Coronary artery (tissue), 2 donors: Measurements from ENCODE around the gene NAT8L.

Source experiments
- DNase-seq: peaks from one replicate; pipeline ENCODE4 v3.0.0-alpha.2; 2017; ENCODE audit warnings: low spot score
- H3K27ac ChIP-seq, 2 donors: fragments of 200-600 bp; sonication (generic); one replicate each; pipeline ENCODE4 v1.5.1; 2016 to 2019
- H3K4me3 ChIP-seq: fragments of 200-600 bp; sonication (generic); 2 replicates; pipeline ENCODE4 v1.5.1; 2016; ENCODE audit warnings: mild to moderate bottlenecking, moderate library complexity
- CTCF ChIP-seq: fragments of 200-600 bp; sonication (generic); IDR thresholded peaks from one replicate; pipeline ENCODE4 v1.5.1; 2019; ENCODE audit warnings: antibody characterized with exemption

The NAT8L gene

DNA sequence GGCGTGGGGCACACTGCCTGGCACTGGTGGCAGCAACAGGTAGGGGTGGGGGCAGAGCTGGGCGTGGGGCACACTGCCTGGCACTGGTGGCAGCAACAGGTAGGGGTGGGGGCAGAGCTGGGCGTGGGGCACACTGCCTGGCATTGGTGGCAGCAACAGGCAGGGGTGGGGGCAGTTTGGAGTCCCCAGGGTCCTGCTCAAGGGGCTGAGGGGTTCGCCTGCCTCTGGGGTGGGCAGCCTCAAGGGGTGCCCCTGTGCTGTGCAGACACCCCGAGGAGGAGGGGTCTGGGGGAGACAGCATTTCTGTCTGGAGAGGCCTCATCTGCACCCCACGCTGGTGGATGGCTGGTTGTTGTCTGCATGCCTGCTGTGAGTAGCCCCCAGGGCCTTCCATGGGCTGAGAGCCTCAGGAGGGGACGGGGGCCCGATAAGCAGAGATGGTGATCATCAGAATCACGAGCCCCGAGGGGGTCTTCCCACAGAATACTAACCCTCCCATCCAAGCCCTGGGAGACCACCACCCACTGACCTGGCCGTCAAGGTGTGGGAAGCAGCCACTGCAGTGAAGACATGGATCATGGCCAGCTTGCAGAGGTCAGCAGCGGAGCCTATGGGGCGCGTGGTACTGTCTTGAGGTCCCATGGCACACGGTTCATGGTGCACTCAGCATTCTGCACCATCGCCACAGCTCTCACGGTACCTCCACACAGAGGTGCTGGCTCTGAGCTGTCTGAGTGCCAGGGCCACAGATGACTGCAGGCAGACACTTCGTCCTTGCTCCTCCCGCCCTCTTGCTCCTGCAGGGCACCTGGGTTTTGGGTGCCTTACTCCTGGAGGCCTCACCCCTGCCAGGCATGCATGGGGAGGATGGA, 21.5 kb downstream of the NAT8L start:
- TF ChIP-seq CTCF: no peak
- DNase-seq: peak; percentile 65
- H3K4me3 ChIP-seq: no peak overlapping the region
- H3K27ac ChIP-seq: no peak overlapping the region

DNA sequence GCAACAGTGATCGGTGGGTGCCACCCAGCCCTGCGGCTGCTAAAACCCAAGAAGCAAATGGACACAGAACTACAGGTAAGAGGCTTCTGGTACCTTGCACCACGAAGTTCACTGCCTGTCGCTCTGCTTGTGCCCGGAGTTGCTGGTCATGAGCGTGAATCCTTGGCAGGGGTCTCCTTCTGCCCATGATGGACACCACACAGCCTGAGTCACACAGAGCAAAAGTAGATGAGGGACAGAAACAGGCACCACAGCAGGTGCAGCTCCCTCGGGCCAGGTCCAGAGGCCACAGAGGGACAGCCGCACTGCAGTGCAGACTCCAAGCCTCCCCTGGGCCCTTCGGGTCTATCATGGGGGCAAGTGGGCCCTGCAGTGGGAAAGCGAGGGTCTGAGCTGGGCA, 22.4 kb downstream of the NAT8L start:
- Histone ChIP-seq H3K27ac (no peak overlapping the region), H3K4me3 (no peak overlapping the region)
- TF ChIP-seq CTCF: no peak
- DNase-seq: peak; percentile 55

DNA sequence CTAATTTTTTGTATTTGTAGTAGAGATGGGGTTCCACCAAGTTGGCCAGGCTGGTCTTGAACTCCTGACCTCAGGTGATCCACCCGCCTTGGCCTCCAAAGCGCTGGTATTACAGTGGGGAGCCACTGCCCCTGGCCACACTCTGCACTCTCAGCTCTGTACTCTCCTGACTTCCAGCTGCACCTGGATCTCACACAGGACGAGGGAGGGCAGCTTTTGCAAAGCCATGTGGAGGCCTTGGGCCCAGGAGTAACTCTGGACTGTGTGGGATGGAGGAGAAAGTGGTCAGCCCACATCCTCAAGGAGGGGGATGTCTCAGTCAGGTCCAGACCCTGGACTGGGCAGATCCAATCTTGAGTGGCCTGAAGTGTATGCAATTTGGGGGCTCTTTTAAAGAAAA, 23.0 kb downstream of the NAT8L start:
- no peak overlapping the region for H3K27ac ChIP-seq
- no peak for DNase-seq
- H3K4me3 ChIP-seq: no peak overlapping the region
- TF ChIP-seq CTCF: no peak

GRCh38 chr4:2082627-2083026, 23.5 kb downstream of the NAT8L start:
- no peak for TF ChIP-seq CTCF
- Histone ChIP-seq H3K27ac (no peak overlapping the region), H3K4me3 (no peak overlapping the region)
- DNase-seq: no peak

GRCh38 chr4:2083116-2083825, 24.1 kb downstream of the NAT8L start:
- Histone ChIP-seq H3K27ac (no peak overlapping the region), H3K4me3 (no peak overlapping the region)
- TF ChIP-seq CTCF: no peak
- DNase-seq: peak; percentile 67

DNA sequence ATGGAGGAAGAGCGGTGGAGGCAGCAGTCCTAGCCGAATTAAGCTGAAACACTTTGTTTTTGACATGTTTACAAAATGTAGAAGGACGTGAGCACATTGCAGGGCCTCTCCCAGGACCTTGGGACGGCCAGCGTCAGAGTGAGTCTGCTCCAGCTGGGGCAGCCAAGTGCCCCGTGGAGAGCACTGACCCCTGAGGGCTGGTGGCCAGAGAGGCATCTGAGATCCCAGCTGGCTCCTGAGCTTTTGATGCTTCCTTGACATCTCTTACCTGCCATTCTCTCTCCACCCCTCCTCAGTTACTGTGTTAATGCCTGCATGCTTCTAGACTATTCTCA, 24.7 kb downstream of the NAT8L start:
- no peak overlapping the region for H3K4me3 ChIP-seq
- no peak overlapping the region for H3K27ac ChIP-seq
- DNase-seq: no peak
- TF ChIP-seq CTCF: no peak

- no peak overlapping the region for H3K4me3 ChIP-seq
- no peak overlapping the region for H3K27ac ChIP-seq
- TF ChIP-seq CTCF: no peak
- peak; percentile 67 for DNase-seq
These were observed 25.2 kb downstream of the NAT8L start for GRCh38 chr4:2084316-2084715.
